GM21737 (cell line): ENCODE results near the gene SRGAP3.
A peak's percentile ranks its signal among the peaks of the same experiment; 100 is the strongest.

Experiments
- ATAC-seq: cut with Tn5 transposase; IDR thresholded peaks from one replicate; pipeline ENCODE4 v1.9.1; 2021; ENCODE audit warnings: mild to moderate bottlenecking, moderate library complexity; ENCODE audit not compliant: unreplicated experiment

Gene SRGAP3

DNA sequence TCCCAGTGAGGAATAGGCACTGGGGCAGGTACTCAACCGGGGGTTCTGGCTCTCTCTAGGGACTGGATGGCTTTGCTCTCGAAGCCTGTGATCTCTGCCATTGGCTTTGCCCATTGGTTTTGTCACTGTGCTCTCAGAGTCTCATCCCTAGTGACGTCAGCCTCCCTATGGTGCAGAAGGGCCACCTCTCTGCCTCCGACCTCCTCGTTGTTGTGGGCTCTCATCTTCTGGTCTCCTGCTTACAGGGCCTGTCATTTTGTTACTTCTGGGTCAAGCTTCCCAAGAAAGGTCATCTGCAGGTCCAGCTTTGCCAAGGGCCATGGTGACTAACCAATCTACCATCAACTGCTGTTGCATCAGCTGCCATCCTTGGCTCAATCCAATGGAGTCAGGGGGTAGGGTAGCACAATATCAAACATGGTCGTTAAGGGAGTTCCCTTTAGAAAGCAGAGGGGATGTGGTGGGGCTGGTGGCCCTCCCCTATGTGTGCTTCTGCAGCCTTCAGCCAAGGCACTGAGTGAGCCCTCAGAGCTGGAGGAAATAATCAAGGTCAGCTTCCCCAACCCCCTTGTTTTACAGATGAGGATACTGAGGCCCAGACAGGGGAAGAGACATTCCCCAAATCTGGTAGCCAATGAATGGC lies 272.8 kb downstream of the SRGAP3 start:
- no peak for ATAC-seq

GRCh38 chr3:8975081-8976020 lies 274.1 kb downstream of the SRGAP3 start:
- no peak for ATAC-seq

GRCh38 chr3:8974458-8974857 lies 275.0 kb downstream of the SRGAP3 start:
- no peak for ATAC-seq

- ATAC-seq = no peak
Observed at GRCh38 chr3:8972639-8973038, 276.8 kb downstream of the SRGAP3 start.

- no peak for ATAC-seq
Observed at GRCh38 chr3:8970971-8971589, 278.4 kb downstream of the SRGAP3 start.

GRCh38 chr3:8969241-8969640 lies 280.2 kb downstream of the SRGAP3 start:
- ATAC-seq = no peak

- ATAC-seq = no peak
Observed at GRCh38 chr3:8968375-8968882, 281.0 kb downstream of the SRGAP3 start.

- ATAC-seq = no peak
Observed at GRCh38 chr3:8967553-8967952, 281.9 kb downstream of the SRGAP3 start.

DNA sequence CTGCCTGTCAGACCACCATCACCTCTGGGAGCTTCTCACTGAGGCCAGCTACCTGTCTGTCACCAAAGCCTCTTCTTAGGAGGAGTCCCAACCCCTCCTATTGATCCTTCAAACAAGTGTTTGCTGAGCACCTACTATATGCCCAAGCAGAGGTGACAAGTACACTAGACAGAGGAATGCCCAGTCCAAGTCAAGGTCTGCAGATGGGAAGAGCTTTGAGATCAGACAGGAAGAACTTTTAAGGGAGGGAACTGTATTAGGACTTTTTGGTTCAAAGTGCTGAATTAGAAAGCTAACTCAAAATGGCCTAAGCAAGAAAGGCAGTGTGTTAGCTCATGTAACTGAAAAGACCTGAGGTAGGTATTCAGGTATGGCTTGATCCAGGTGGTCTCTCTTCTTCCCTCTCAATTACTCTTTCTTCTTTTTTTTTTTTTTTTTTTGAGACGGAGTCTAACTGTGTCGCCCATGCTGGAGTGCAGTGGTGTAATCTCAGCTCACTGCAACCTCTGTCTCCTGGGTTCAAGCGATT lies 282.6 kb downstream of the SRGAP3 start:
- ATAC-seq = no peak

DNA sequence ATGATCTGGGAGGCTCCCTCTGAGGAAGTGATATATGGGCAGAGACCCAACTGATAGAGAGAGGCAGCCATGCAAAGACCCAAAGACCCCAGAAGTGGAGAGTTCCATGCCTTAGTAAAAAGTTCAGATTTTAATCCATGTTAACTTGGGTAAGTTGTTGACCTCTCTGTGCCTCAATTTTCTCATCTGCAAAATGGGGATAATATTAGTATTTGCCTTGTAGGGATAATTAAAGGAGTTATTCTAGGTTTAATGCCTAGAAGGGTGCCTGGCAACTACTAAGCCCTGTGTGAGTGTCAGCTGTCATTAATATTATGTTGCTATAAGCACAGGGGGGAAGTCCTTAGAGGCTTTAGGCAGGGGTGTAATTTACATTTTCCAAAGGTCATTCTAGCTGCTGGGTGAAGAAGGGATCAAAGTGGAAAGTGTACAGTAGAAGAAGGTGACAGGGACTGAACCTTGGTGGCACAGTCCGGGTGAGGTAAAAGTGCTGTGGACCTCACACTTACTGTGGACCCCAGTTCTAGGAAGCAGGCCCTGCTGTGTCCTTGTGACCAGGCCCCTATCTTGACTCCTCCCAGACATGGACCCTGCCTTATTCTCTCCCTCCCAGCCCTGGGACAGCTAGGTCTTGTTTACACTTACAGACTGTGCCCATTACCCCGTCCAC lies 283.2 kb downstream of the SRGAP3 start:
- ATAC-seq = no peak

DNA sequence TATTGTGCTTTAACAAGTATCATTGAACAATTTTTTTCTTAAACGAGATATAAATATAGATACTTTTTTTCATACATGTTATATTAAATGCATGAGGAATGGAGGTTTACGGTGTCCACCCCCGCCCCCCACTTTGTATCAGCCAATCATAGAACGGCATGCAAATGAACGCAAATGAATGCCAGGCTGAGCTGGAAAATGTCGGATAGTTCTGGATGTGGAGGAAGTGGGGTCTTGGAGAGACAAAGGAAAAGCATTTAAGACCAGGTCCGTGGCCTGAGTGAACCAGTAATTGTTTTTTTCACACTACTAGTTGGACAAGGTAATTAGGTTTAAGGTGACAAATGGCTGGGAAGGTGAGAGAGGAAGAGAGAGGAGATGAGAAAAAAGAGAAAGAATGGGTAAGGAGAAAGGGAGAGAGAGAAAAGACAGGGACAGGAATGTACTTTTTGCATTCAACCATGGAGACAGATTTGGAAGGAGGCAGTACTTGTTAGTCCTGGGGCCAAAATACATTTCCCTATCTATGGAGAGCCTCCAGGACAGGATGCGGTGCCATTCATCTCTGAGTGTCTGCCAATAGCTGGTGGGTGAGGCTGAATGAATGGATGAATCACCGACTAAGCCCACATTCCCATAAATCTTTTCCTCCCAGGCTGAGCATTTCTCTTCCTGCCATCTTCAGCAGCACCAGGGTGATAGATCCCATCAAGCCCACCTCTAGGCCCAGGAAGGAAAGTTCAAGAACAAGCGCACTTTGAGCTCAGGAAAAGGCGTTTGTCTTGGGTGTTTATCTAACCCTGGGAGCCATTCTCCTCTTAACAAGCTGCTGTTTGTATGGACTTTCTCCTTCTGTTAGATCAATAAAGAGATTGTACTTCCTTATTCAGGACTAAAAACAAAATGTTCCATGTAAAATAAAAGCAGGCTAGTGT lies 284.7 kb downstream of the SRGAP3 start:
- no peak for ATAC-seq

GRCh38 chr3:8963137-8963853 lies 286.2 kb downstream of the SRGAP3 start, which contains the start of gene RAD18:
RAD18 (minus strand) TSS chr3:8963472; CDS start chr3:8963385, 87 bp downstream.
- ATAC-seq = peak; percentile 92

DNA sequence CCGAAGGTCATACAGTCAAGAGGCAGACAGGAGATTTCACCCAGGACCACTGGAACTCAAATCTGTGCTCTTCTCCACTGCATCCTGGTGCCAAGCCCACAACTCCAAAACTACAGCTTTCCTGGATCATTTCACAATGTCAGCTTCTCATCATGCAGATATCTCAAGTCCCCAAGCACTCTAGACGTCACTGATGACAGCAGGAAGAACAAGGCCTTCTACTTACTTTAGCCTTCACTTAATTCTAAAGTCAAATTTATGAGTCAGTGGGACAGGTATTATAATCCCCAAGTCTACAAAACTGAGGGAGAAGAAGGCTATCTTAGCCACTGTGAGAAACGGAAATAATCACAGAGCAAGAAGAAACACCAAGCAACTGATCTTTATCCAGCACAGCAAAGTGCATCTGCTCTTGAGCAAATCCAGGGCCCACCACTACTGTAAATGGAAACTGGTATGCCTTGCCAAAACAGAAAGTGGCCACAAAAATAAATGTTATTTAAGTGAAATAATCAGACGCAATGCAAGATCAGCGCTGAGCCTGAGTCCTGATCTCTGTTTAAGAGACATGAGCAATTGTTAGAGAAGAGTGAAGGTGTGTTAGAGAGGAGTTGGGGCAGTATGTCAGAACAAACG lies 287.1 kb downstream of the SRGAP3 start:
- ATAC-seq = no peak

DNA sequence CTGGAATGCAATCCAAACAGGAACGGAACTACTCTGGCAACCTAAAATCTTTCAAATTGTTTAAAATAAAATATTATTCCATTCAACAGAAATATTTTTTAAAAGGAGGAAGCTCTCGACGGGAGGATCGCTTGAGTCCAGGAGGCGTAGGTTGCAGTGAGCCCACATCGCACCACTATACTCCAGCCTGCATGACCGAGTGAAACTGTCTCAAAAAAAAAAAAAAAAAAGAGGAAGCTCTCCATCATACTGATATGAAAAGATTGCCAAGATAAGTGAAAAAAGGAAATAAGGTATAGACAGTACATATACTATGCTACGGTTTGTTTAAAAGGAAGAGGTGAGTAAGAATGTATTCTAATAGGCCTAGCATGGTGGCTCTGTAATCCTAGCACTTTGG lies 289.8 kb downstream of the SRGAP3 start:
- no peak for ATAC-seq

GRCh38 chr3:8954938-8955763 lies 294.3 kb downstream of the SRGAP3 start:
- peak; percentile 84 for ATAC-seq

GRCh38 chr3:8953313-8953712 lies 296.1 kb downstream of the SRGAP3 start:
- no peak for ATAC-seq

GRCh38 chr3:8952130-8952529 lies 297.3 kb downstream of the SRGAP3 start:
- ATAC-seq = no peak
